MM.1S (cell line): ENCODE data around the gene EML6.

ENCODE experiments used
- EZH2 ChIP-seq: fragments of 300-600 bp; sonication (generic); optimal IDR thresholded peaks from 2 replicates; pipeline ENCODE3; 2017; ENCODE audit warnings: low read depth, mild to moderate bottlenecking, antibody characterized with exemption, low read length, mixed read lengths
- EZH2phosphoT487 ChIP-seq: fragments of 300-600 bp; sonication (generic); IDR thresholded peaks from 2 replicates; pipeline ENCODE4 v1.6.1; 2018; ENCODE audit warnings: antibody characterized with exemption, low read length
- TF ChIP-seq, protein P1 (sequence below): fragments of 300-600 bp; sonication (generic); IDR thresholded peaks from 2 replicates; pipeline ENCODE4 v1.5.1; 2016; ENCODE audit warnings: antibody characterized with exemption, low read length, mixed read lengths

DNA sequence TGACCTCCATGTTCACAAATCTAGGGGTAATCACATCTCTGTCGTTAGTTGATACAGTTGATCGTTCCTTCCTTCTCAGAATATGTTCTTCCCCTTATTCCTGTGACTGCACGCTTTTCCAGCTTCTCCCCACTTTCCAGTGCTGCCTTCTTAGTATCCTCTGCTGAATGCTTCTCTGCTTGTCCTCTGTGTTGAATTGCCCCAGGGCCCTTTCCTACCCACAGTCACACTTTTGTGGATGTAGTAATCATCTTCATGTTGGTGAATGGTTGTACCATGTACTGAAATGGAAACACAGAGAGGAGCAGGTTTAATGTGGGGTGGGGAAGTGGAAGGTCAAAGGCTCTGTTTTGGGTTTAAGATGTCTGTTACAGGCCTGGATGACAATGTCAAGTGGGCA, 47.2 kb downstream of the EML6 start:
- TF ChIP-seq, protein P1, sequence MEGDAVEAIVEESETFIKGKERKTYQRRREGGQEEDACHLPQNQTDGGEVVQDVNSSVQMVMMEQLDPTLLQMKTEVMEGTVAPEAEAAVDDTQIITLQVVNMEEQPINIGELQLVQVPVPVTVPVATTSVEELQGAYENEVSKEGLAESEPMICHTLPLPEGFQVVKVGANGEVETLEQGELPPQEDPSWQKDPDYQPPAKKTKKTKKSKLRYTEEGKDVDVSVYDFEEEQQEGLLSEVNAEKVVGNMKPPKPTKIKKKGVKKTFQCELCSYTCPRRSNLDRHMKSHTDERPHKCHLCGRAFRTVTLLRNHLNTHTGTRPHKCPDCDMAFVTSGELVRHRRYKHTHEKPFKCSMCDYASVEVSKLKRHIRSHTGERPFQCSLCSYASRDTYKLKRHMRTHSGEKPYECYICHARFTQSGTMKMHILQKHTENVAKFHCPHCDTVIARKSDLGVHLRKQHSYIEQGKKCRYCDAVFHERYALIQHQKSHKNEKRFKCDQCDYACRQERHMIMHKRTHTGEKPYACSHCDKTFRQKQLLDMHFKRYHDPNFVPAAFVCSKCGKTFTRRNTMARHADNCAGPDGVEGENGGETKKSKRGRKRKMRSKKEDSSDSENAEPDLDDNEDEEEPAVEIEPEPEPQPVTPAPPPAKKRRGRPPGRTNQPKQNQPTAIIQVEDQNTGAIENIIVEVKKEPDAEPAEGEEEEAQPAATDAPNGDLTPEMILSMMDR, result no peak
- TF ChIP-seq EZH2 (no peak), EZH2phosphoT487 (no peak)
